NT2/D1 (cell line): ENCODE results near the gene WWC1.

Experiments used
- SUZ12 ChIP-seq: IDR thresholded peaks from 2 replicates; pipeline ENCODE4 v1.6.1; 2011; ENCODE audit not compliant: insufficient read length, insufficient read depth; ENCODE audit errors: extremely low read depth
- YY1 ChIP-seq: IDR thresholded peaks from 2 replicates; pipeline ENCODE4 v1.6.1; 2011; ENCODE audit not compliant: insufficient read length, insufficient read depth

DNA sequence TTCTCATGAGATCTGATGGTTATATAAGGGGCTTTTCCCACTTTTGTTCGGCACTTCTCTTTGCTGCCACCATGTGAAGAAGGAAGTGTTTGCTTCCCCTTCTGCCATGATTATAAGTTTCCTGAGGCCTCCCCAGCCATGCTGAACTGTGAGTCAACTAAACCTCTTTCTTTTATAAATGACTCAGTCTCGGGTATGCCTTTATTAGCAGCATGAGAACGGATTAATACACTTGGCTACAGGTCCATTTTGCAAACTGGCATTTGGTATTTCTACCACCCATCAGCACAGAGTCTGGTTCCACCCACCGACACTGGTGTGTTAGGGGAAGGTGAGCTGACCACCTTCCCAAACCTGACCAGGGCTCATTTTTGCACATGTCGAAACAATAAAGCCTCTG, 146.9 kb downstream of the WWC1 start:
- TF ChIP-seq SUZ12 (no peak), YY1 (no peak)
